ENCODE data around the gene PHLDA3. TPM values are rescaled to one million over a fixed set of nuclear protein-coding genes. Genes with fewer than 3 reads are reported as not detected.

Gene PHLDA3
- total RNA-seq, 1 experiment from 2014 or later: 22.1 TPM

DNA sequence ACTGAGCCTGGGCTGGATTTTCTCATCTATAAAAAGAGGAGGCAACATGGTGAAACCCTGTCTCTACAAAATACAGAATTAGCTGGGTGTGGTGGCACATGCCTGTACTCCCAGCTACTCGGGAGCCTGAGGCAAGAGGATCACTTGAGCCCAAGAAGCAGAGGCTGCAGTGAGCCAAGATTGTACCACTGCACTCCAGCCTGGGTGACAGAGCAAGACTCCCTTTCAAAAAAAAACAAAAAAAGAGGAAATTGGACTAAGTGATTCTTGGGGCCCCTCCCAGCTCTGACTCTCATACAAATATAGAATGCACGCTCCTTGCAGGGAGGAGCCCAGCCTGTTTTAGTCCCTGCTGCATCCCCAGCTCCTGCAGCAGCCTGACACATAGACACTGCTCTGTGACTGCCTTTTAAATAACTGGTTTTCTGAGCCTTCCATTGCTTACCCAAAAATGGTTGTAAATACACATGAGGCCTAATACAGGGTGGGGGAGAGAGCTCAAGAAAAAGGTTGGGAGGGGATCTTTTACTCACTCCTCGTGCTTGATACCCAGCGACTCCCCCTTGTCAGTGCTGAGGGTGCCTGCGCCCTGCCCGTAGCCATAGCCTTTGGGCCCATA lies 20.8 kb upstream of the PHLDA3 start:
- Histone ChIP-seq H3K9me2 (ENCODE audit: insufficient read depth) (no peaks in the 10 kb centered on the region), H3K4me3 (replicated peaks in 1 of 2; ENCODE audit: low read depth in 1 of 2, low read length in 2 of 2) (0 out of 4 replicates have a peak overlapping the region, but pooled peaks of 1 of the 2 experiments have one; percentile 7), H3K9ac (ENCODE audit: low read length) (peak overlapping the region; percentile 4; the same call in 1 of the 2 replicates), H3K36me3 (ENCODE audit: control insufficient read depth in 1 of 2, insufficient read depth in 2 of 2, low read length in 2 of 2) (no peaks in the 10 kb centered on the region), H4K20me1 (ENCODE audit: insufficient read depth) (no peaks in the 10 kb centered on the region), H3K27ac (ENCODE audit: low read depth, low read length) (peak overlapping the region; percentile 25; the same call in 1 of the 2 replicates), H3K4me1 (ENCODE audit: control insufficient read depth in 1 of 2, insufficient read depth in 2 of 2, low read length in 2 of 2) (peaks cover 13 to 20% of the 10 kb centered on the region in 2 experiments; a peak in 3 of 4 replicates), H3K27me3 (ENCODE audit: insufficient read depth, low read length) (no peaks in the 10 kb centered on the region), H3K79me2 (ENCODE audit: insufficient read depth, low read length) (no peaks in the 10 kb centered on the region), H3K4me2 (ENCODE audit: low read length) (peak overlapping the region; percentile 66), H3K9me3 (ENCODE audit: control insufficient read depth in 1 of 2, insufficient read depth in 1 of 2, low read depth in 1 of 2, low read length in 2 of 2) (no peaks in the 10 kb centered on the region), H2AFZ (ENCODE audit: low read depth, low read length, poor library complexity, severe bottlenecking) (no peak overlapping the region)
- ATAC-seq: peak; percentile 6; the same call in 1 of the 2 replicates
- CTCF ChIA-PET: interaction anchor here (1.2 to 3.5 kb wide), 2 partner anchors 23 to 303 kb away, joined by 3 to 12 read pairs; no protein-coding TSS in a partner anchor
- intact Hi-C loops (cut with micrococcal nuclease): loop anchor here (2.0 kb wide), 1 partner anchor 17 kb away; the partner anchor contains the start of gene CSRP1
- RAD21 ChIA-PET (ENCODE audit: low non-redundant PET in 1 of 2, low total read pairs in 2 of 2, uncharacterized antibody in 2 of 2, unreplicated experiment in 2 of 2): no interaction called here
- no TSS peak for BruUV-seq (replicated peaks)
- TF ChIP-seq, protein P1, sequence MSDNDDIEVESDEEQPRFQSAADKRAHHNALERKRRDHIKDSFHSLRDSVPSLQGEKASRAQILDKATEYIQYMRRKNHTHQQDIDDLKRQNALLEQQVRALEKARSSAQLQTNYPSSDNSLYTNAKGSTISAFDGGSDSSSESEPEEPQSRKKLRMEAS (IDR thresholded peaks at IDR 0.05): peak; percentile 7; the same call in 1 of the 2 replicates
- TF ChIP-seq CBX3 (IDR thresholded peaks at IDR 0.05; ENCODE audit: low read depth): no peak
- POLR2A ChIA-PET: interaction anchor here (0.7 kb wide), 1 partner anchor 11 kb away, joined by 3 read pairs; no protein-coding TSS in a partner anchor
- DNase-seq (ENCODE audit: low read depth, low spot score): no peak

DNA sequence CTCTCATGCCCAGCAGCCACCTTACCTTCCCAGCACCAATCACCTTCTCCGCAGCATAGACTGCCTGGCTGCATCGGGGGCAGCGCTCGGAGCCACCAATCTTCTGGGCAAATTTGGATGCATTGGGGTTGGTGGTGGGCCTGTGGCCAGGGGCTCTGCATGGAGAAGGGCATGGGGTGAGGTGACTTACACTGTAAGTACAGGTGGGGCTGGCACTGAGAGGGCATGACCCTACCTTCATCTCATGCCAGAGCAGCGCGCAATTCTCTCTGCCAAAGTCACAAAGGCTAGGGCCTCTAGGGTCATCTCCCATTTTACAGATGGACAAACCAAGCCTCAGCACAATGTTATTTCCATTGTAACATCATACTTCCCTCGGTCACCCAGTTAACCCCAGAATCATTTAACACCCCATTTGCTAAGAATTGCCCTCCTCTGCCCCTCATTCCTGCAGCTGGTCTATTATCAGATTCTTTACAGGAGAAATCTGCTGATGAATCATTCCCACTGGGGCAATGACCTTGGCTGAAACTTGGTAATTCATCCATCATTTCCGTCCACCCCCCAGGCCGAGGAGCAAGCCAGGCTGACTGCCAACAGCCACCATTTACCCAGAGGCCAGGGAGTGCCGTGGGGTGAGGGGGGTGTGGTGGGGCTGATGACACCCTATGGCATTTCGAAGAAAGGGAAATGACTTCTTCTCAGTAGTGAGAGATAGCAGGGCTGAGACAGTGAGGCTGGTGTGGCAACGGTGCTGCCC lies 20.0 kb upstream of the PHLDA3 start:
- Histone ChIP-seq H2AFZ (ENCODE audit: low read depth, low read length, poor library complexity, severe bottlenecking) (no peak overlapping the region), H3K27ac (ENCODE audit: low read depth, low read length) (peak overlapping the region; percentile 25; the same call in 1 of the 2 replicates), H3K4me2 (ENCODE audit: low read length) (peak overlapping the region; percentile 66), H3K4me1 (ENCODE audit: control insufficient read depth in 1 of 2, insufficient read depth in 2 of 2, low read length in 2 of 2) (peaks cover 13 to 20% of the 10 kb centered on the region in 2 experiments; a peak in 3 of 4 replicates), H3K9me3 (ENCODE audit: control insufficient read depth in 1 of 2, insufficient read depth in 1 of 2, low read depth in 1 of 2, low read length in 2 of 2) (no peaks in the 10 kb centered on the region), H3K27me3 (ENCODE audit: insufficient read depth, low read length) (no peaks in the 10 kb centered on the region), H3K9me2 (ENCODE audit: insufficient read depth) (no peaks in the 10 kb centered on the region), H4K20me1 (ENCODE audit: insufficient read depth) (no peaks in the 10 kb centered on the region), H3K79me2 (ENCODE audit: insufficient read depth, low read length) (no peaks in the 10 kb centered on the region), H3K36me3 (ENCODE audit: control insufficient read depth in 1 of 2, insufficient read depth in 2 of 2, low read length in 2 of 2) (no peaks in the 10 kb centered on the region), H3K9ac (ENCODE audit: low read length) (peak overlapping the region; percentile 4; the same call in 1 of the 2 replicates), H3K4me3 (replicated peaks in 1 of 2; ENCODE audit: low read depth in 1 of 2, low read length in 2 of 2) (0 out of 4 replicates have a peak overlapping the region, but pooled peaks of 1 of the 2 experiments have one; percentile 7)
- RAD21 ChIA-PET (ENCODE audit: low non-redundant PET in 1 of 2, low total read pairs in 2 of 2, uncharacterized antibody in 2 of 2, unreplicated experiment in 2 of 2): no interaction called here
- CTCF ChIA-PET: interaction anchor here (1.2 to 3.5 kb wide), 2 partner anchors 24 to 304 kb away, joined by 3 to 12 read pairs; no protein-coding TSS in a partner anchor
- POLR2A ChIA-PET: interaction anchor here (0.7 kb wide), 1 partner anchor 12 kb away, joined by 3 read pairs; no protein-coding TSS in a partner anchor
- BruUV-seq (replicated peaks): no TSS peak
- intact Hi-C loops (cut with micrococcal nuclease): loop anchor here (2.0 kb wide), 1 partner anchor 18 kb away; the partner anchor contains the start of gene CSRP1
- DNase-seq (ENCODE audit: low read depth, low spot score): peak; percentile 68
- ATAC-seq: peak; percentile 87
- TF ChIP-seq, protein P1 (IDR thresholded peaks at IDR 0.05): peak; percentile 81
- TF ChIP-seq ZNF274 (IDR thresholded peaks at IDR 0.05; ENCODE audit: low read depth, low read length): no peak
- peak; percentile 77 for TF ChIP-seq YY1 (IDR thresholded peaks at IDR 0.05; ENCODE audit: extremely low read depth, insufficient replicate concordance, low read depth, low read length)
- TF ChIP-seq POLR2A (IDR thresholded peaks at IDR 0.05; ENCODE audit: borderline replicate concordance, extremely low read depth, insufficient read depth, insufficient read length): no peak
- TF ChIP-seq, protein P2, sequence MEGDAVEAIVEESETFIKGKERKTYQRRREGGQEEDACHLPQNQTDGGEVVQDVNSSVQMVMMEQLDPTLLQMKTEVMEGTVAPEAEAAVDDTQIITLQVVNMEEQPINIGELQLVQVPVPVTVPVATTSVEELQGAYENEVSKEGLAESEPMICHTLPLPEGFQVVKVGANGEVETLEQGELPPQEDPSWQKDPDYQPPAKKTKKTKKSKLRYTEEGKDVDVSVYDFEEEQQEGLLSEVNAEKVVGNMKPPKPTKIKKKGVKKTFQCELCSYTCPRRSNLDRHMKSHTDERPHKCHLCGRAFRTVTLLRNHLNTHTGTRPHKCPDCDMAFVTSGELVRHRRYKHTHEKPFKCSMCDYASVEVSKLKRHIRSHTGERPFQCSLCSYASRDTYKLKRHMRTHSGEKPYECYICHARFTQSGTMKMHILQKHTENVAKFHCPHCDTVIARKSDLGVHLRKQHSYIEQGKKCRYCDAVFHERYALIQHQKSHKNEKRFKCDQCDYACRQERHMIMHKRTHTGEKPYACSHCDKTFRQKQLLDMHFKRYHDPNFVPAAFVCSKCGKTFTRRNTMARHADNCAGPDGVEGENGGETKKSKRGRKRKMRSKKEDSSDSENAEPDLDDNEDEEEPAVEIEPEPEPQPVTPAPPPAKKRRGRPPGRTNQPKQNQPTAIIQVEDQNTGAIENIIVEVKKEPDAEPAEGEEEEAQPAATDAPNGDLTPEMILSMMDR (IDR thresholded peaks at IDR 0.05 in 2 of 3, conservative IDR thresholded peaks at IDR 0.05 in 1 of 3; ENCODE audit: borderline replicate concordance in 1 of 3, insufficient read depth in 1 of 3, low read depth in 2 of 3, low read length in 2 of 3): no peak
- TF ChIP-seq SP1 (IDR thresholded peaks at IDR 0.05; ENCODE audit: low read depth): peak; percentile 92
- no peak for TF ChIP-seq SRF (IDR thresholded peaks at IDR 0.05; ENCODE audit: low read depth)
- TF ChIP-seq EZH2phosphoT487 (IDR thresholded peaks at IDR 0.05; ENCODE audit: borderline replicate concordance): no peak
- no peak for TF ChIP-seq EZH2 (IDR thresholded peaks at IDR 0.05)
- TF ChIP-seq CBX3 (IDR thresholded peaks at IDR 0.05; ENCODE audit: low read depth): peak; percentile 92; the same call in 1 of the 2 replicates
- peak; percentile 76; the same call in 1 of the 2 replicates for TF ChIP-seq JUND (IDR thresholded peaks at IDR 0.05)
- no peak for TF ChIP-seq ZFX (IDR thresholded peaks at IDR 0.05)
